AG09319 (cell line): Measurements from ENCODE around the gene SLC24A4.

ENCODE experiments used
- DNase-seq: peaks from one replicate; pipeline ENCODE4 v3.0.0-alpha.2; 2010; ENCODE audit warnings: low read depth; ENCODE audit errors: extremely low read depth
- CTCF ChIP-seq: IDR thresholded peaks from 2 replicates; pipeline ENCODE4 v1.5.1; 2011; ENCODE audit warnings: low read depth, mild to moderate bottlenecking, inconsistent platforms, low read length, moderate library complexity

SLC24A4 gene

GRCh38 chr14:92506231-92506630 lies 183.3 kb downstream of the SLC24A4 start:
- TF ChIP-seq CTCF: no peak
- DNase-seq: no peak

- TF ChIP-seq CTCF: no peak
These were observed 184.3 kb downstream of the SLC24A4 start for GRCh38 chr14:92507174-92507768.

GRCh38 chr14:92510972-92511371 lies 188.0 kb downstream of the SLC24A4 start:
- DNase-seq: no peak
- no peak for TF ChIP-seq CTCF

More at GRCh38 chr14:92507174-92507768, 184.3 kb downstream of the SLC24A4 start:
- no peak for DNase-seq

- DNase-seq: peak; percentile 78
- TF ChIP-seq CTCF: no peak
These were observed 188.7 kb downstream of the SLC24A4 start for GRCh38 chr14:92511453-92512238.

GRCh38 chr14:92512807-92513203 lies 189.8 kb downstream of the SLC24A4 start:
- no peak for TF ChIP-seq CTCF
- no peak for DNase-seq

GRCh38 chr14:92513204-92513965 lies 190.4 kb downstream of the SLC24A4 start, which contains the start of gene RIN3:
Gene RIN3, plus strand, starts transcription at chr14:92513781. Its CDS starts 152 bp downstream, at chr14:92513933.
- no peak for DNase-seq
- no peak for TF ChIP-seq CTCF
